A549 (cell line): Measurements from ENCODE around the gene SGCE. TPM values are rescaled to one million over a fixed set of nuclear protein-coding genes. Genes with fewer than 3 reads are reported as not detected.

ENCODE experiments used
- ATAC-seq, 2 experiments: fragments of 200-7000 bp in 1 of 2; fragments of >200 bp in 1 of 2; cut with Nextera tagmentation in 1 of 2; cut with Tn5 transposase in 1 of 2; 3 replicates each; pipeline versions ENCODE4 v1.8.0 to v1.9.1; 2018 to 2020; ENCODE audit warnings: mild to moderate bottlenecking in 1 of 2, moderate library complexity in 1 of 2
- CTCF ChIA-PET: fragments of 300-600 bp; sonication (Branson Sonifier 250); formaldehyde crosslinking; extraction: SDS; loops from one replicate; lab custom pipeline; 2021; ENCODE audit warnings: antibody characterized with exemption, inconsistent platforms; lab: Yijun Ruan, JAX
- POLR2A ChIA-PET: fragments of 350-600 bp; formaldehyde crosslinking; extraction: SDS; loops from one replicate; lab custom pipeline; 2021; ENCODE audit warnings: antibody characterized with exemption, inconsistent platforms; lab: Yijun Ruan, JAX
- DNase-seq, 2 experiments: peaks; one replicate each; pipeline versions ENCODE4 v3.0.0 to v3.0.0-alpha.2; 2011 to 2016; ENCODE audit warnings: low read depth in 1 of 2, low spot score in 1 of 2
- FAIRE-seq: peaks from 2 replicates; lab custom pipeline; 2011; peaks lifted over from hg19 to GRCh38; lab: Jason Lieb, UNC
- H3K27ac ChIP-seq, 2 experiments: fragments of >200 bp; sonication (Bioruptor Twin); formaldehyde crosslinking; 3 replicates each; pipeline ENCODE4 v1.5.1; 2016 to 2017
- H3K4me1 ChIP-seq: fragments of >200 bp; sonication (Bioruptor Twin); formaldehyde crosslinking; 3 replicates; pipeline ENCODE4 v1.6.1; 2016
- H3K4me2 ChIP-seq: fragments of >200 bp; sonication (Bioruptor Twin); formaldehyde crosslinking; 3 replicates; pipeline ENCODE4 v1.6.1; 2016
- H3K4me3 ChIP-seq: fragments of >200 bp; sonication (Bioruptor Twin); formaldehyde crosslinking; 3 replicates; pipeline ENCODE4 v1.5.1; 2016
- H3K9me3 ChIP-seq: fragments of >200 bp; sonication (Bioruptor Twin); formaldehyde crosslinking; 3 replicates; pipeline ENCODE4 v1.6.1; 2016
- CBX2 ChIP-seq: fragments of 200-600 bp; sonication (generic); IDR thresholded peaks from 2 replicates; pipeline ENCODE4 v1.6.1; 2016; ENCODE audit warnings: low read depth, mild to moderate bottlenecking, borderline replicate concordance
- CBX8 ChIP-seq: fragments of 200-600 bp; sonication (generic); IDR thresholded peaks from 2 replicates; pipeline ENCODE4 v1.6.1; 2016
- CHD2 ChIP-seq: fragments of 150-350 bp; IDR thresholded peaks from 2 replicates; pipeline ENCODE4 v1.6.1; 2014; ENCODE audit warnings: low read length; ENCODE audit not compliant: partially characterized antibody
- EHMT2 ChIP-seq: fragments of 200-600 bp; sonication (generic); IDR thresholded peaks from 2 replicates; pipeline ENCODE4 v1.6.1; 2016; ENCODE audit warnings: antibody characterized with exemption, low read depth, mild to moderate bottlenecking, moderate library complexity
- ESRRA ChIP-seq: fragments of 150-350 bp; IDR thresholded peaks from 2 replicates; pipeline ENCODE4 v1.6.1; 2014; ENCODE audit warnings: mild to moderate bottlenecking, low read length, borderline replicate concordance
- FOSB ChIP-seq: fragments of 250-450 bp; sonication (Bioruptor Pico); IDR thresholded peaks from 2 replicates; pipeline ENCODE4 v1.5.0; 2020; ENCODE audit warnings: mild to moderate bottlenecking, moderate library complexity
- FOXS1 ChIP-seq: fragments of 250-450 bp; sonication (Bioruptor Pico); IDR thresholded peaks from 2 replicates; pipeline ENCODE4 v1.5.0; 2020; ENCODE audit warnings: mild to moderate bottlenecking, moderate library complexity
- HOXA7 ChIP-seq: fragments of 250-450 bp; sonication (Bioruptor Pico); IDR thresholded peaks from 2 replicates; pipeline ENCODE4 v1.5.0; 2020; ENCODE audit warnings: mild to moderate bottlenecking, moderate library complexity
- KDM5A ChIP-seq: fragments of 200-600 bp; sonication (generic); IDR thresholded peaks from 2 replicates; pipeline ENCODE4 v1.6.1; 2016; ENCODE audit warnings: antibody characterized with exemption, mild to moderate bottlenecking
- MAFK ChIP-seq: fragments of 450-650 bp; IDR thresholded peaks from 2 replicates; pipeline ENCODE4 v1.6.1; 2014; ENCODE audit not compliant: partially characterized antibody
- NPAS2 ChIP-seq: fragments of 250-450 bp; sonication (Bioruptor Pico); IDR thresholded peaks from 2 replicates; pipeline ENCODE4 v1.8.0; 2022; ENCODE audit warnings: mild to moderate bottlenecking, moderate library complexity, borderline replicate concordance
- NR3C1 ChIP-seq: fragments of >200 bp; sonication (Bioruptor Twin); formaldehyde crosslinking; IDR thresholded peaks from 3 replicates; pipeline ENCODE4 v1.6.1; 2017
- POLR2AphosphoS2 ChIP-seq: conservative IDR thresholded peaks from 2 replicates; pipeline ENCODE4 v1.6.1; 2012; ENCODE audit warnings: low read length, improper control_type of control experiment, inconsistent platforms
- RARB ChIP-seq: fragments of 250-450 bp; sonication (Bioruptor Pico); IDR thresholded peaks from 2 replicates; pipeline ENCODE4 v1.8.0; 2021; ENCODE audit warnings: mild to moderate bottlenecking, moderate library complexity
- TP53 ChIP-seq: fragments of 250-450 bp; sonication (Bioruptor Pico); IDR thresholded peaks from 2 replicates; pipeline ENCODE4 v1.5.0; 2021; ENCODE audit warnings: mild to moderate bottlenecking, moderate library complexity
- ZC3H11A ChIP-seq: fragments of 450-650 bp; IDR thresholded peaks from 2 replicates; pipeline ENCODE4 v1.6.1; 2014; ENCODE audit warnings: antibody characterized with exemption, mild to moderate bottlenecking
- ZNF302 ChIP-seq: fragments of 250-450 bp; sonication (Bioruptor Pico); IDR thresholded peaks from 2 replicates; pipeline ENCODE4 v1.9.0; 2021; ENCODE audit warnings: inconsistent platforms, mild to moderate bottlenecking, moderate library complexity
- WGBS: methylation state at CpG from one replicate; pipeline ENCODE4 v1.1.6; 2017; ENCODE audit errors: missing lambda C conversion rate; 5-methylcytosine and 5-hydroxymethylcytosine counted together
- polyA plus RNA-seq, 4 experiments: library from polyadenylated mRNA; depleted of rRNA in 3 of 4; stranded (reverse); fragments of >200 nt; fragmentation: RNase III in 1 of 4; extraction: RNeasy Plus Mini Kit Qiagen cat#74134 plus additional on column Dnase treatment in 1 of 4; gene quantifications; 2 replicates in 3 of 4; 3 replicates in 1 of 4; pipeline ENCODE4 v1.2.3, GENCODE V29; 2011 to 2017
- TF ChIP-seq, protein P1 (sequence below): fragments of >200 bp; sonication (Bioruptor Twin); formaldehyde crosslinking; IDR thresholded peaks from 2 replicates; pipeline ENCODE4 v1.6.1; 2016
- TF ChIP-seq, protein P2 (sequence below): fragments of 250-450 bp; sonication (Bioruptor Pico); IDR thresholded peaks from 2 replicates; pipeline ENCODE4 v1.5.0; 2020; ENCODE audit warnings: low read depth, mild to moderate bottlenecking, moderate library complexity
- TF ChIP-seq, protein P3 (sequence below): IDR thresholded peaks from 2 replicates; pipeline ENCODE4 v1.6.1; 2012
- TF ChIP-seq, protein P4 (sequence below): fragments of 200-600 bp; sonication (generic); IDR thresholded peaks from 2 replicates; pipeline ENCODE4 v1.6.1; 2016; ENCODE audit warnings: antibody characterized with exemption, mild to moderate bottlenecking, moderate library complexity
- TF ChIP-seq, protein P5 (sequence below): fragments of 150-350 bp; IDR thresholded peaks from 2 replicates; pipeline ENCODE4 v1.6.1; 2014; ENCODE audit warnings: low read depth, mild to moderate bottlenecking, low read length

The SGCE gene
- polyA plus RNA-seq, 2 of the 4 experiments (the other 2 are of a cell fraction), result 60.1 to 97.2 TPM

DNA sequence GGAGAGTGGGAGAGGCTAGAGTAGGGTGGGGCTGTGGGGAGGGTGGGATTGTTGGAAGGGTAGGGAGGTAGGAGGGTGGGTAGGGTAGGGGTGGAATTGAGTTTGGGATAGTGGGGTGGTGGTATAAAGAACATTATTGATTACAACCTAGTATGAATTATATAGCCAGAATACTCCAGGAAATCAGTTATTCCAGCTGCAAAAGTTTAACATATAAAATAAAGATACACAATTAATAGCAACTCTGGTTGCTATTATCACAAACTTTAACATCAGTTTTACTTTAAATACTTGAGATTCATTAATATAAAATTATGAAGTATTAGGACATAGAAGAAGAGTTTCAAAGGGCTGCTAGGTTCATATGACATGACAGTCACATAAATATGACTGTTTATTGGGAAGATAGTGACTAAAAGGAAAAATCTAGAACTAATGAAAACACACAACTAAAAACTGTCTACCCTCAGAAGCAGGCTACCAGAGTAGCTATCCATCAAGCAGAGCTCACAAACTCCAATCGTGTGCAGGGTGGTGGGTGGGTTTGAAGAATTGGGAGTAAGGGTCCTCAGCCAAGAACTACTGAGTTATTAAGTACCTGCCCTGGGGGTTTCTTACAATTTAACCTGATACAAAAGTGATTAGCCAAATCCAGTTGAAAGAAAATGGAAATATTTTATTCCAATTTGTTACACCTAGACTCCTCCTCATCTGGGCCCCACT lies 14.0 kb upstream of the SGCE start:
- Histone ChIP-seq H3K4me1 (no peaks in the 10 kb centered on the region), H3K9me3 (no peaks in the 10 kb centered on the region), H3K4me2 (no peak overlapping the region), H3K4me3 (no peak overlapping the region), H3K27ac (no peak overlapping the region)
- ChIA-PET POLR2A (no interaction called here), CTCF (interaction anchor here (1.8 kb wide), 1 partner anchor 13 kb away, joined by 4 read pairs; no protein-coding TSS in a partner anchor)
- DNase-seq, result no peak
- 79% methylated on average over 1 of the region's 1 CpG for WGBS
- ATAC-seq, result no peak
- no peak for FAIRE-seq
- TF ChIP-seq, protein P1, sequence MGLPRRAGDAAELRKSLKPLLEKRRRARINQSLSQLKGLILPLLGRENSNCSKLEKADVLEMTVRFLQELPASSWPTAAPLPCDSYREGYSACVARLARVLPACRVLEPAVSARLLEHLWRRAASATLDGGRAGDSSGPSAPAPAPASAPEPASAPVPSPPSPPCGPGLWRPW, result no peak
- TF ChIP-seq TP53 (no peak), HOXA7 (CRISPR knock-in tag) (no peak), ZC3H11A (no peak), MAFK (no peak), CBX2 (no peak), ESRRA (no peak), EHMT2 (no peak), RARB (no peak), CHD2 (no peak), NR3C1 (no peak), POLR2AphosphoS2 (no peak), NPAS2 (CRISPR knock-in tag) (no peak), FOXS1 (no peak)
- TF ChIP-seq, protein P2, sequence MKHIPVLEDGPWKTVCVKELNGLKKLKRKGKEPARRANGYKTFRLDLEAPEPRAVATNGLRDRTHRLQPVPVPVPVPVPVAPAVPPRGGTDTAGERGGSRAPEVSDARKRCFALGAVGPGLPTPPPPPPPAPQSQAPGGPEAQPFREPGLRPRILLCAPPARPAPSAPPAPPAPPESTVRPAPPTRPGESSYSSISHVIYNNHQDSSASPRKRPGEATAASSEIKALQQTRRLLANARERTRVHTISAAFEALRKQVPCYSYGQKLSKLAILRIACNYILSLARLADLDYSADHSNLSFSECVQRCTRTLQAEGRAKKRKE, result no peak
- TF ChIP-seq, protein P3, sequence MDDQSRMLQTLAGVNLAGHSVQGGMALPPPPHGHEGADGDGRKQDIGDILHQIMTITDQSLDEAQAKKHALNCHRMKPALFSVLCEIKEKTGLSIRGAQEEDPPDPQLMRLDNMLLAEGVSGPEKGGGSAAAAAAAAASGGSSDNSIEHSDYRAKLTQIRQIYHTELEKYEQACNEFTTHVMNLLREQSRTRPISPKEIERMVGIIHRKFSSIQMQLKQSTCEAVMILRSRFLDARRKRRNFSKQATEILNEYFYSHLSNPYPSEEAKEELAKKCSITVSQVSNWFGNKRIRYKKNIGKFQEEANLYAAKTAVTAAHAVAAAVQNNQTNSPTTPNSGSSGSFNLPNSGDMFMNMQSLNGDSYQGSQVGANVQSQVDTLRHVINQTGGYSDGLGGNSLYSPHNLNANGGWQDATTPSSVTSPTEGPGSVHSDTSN, result no peak
- TF ChIP-seq, protein P4, sequence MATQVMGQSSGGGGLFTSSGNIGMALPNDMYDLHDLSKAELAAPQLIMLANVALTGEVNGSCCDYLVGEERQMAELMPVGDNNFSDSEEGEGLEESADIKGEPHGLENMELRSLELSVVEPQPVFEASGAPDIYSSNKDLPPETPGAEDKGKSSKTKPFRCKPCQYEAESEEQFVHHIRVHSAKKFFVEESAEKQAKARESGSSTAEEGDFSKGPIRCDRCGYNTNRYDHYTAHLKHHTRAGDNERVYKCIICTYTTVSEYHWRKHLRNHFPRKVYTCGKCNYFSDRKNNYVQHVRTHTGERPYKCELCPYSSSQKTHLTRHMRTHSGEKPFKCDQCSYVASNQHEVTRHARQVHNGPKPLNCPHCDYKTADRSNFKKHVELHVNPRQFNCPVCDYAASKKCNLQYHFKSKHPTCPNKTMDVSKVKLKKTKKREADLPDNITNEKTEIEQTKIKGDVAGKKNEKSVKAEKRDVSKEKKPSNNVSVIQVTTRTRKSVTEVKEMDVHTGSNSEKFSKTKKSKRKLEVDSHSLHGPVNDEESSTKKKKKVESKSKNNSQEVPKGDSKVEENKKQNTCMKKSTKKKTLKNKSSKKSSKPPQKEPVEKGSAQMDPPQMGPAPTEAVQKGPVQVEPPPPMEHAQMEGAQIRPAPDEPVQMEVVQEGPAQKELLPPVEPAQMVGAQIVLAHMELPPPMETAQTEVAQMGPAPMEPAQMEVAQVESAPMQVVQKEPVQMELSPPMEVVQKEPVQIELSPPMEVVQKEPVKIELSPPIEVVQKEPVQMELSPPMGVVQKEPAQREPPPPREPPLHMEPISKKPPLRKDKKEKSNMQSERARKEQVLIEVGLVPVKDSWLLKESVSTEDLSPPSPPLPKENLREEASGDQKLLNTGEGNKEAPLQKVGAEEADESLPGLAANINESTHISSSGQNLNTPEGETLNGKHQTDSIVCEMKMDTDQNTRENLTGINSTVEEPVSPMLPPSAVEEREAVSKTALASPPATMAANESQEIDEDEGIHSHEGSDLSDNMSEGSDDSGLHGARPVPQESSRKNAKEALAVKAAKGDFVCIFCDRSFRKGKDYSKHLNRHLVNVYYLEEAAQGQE, result no peak
- TF ChIP-seq, protein P5, sequence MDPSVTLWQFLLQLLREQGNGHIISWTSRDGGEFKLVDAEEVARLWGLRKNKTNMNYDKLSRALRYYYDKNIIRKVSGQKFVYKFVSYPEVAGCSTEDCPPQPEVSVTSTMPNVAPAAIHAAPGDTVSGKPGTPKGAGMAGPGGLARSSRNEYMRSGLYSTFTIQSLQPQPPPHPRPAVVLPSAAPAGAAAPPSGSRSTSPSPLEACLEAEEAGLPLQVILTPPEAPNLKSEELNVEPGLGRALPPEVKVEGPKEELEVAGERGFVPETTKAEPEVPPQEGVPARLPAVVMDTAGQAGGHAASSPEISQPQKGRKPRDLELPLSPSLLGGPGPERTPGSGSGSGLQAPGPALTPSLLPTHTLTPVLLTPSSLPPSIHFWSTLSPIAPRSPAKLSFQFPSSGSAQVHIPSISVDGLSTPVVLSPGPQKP, result no peak

DNA sequence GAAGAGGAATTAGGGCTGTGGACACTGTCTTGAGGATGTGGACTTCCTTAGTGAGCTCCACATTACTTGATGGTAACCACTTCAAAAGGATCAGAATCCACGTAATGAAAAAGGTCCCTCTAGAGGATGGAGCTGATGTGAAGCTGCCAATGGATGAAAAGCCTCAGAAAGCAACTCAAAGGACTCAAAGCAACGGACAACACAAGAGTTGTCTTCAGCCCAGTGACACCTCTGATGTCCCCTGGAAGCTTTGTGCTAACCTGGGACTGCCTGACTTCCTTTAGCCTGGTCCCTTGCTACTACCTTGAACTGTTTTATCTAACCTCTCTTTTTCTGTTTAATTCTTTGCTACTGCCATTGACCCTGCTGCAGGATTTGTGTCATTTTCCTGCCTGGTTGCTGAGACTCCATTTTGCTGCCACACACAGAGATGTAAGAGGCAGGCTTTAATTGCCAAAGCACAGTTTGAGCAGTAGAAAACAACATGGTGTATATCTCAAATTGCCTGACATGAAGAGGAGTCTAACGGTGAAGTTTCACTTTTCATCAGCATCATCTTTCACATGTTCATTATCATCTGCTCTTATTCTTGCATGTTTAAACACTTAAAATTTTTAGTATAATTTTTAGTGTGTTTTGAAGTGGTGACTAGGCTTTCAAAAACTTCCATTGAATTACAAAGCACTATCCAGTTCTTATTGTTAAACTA lies 11.1 kb upstream of the SGCE start:
- DNase-seq (no peak), FAIRE-seq (no peak), ATAC-seq (no peak)
- Histone ChIP-seq H3K4me2 (no peak overlapping the region), H3K9me3 (no peaks in the 10 kb centered on the region), H3K4me3 (no peak overlapping the region), H3K27ac (no peak overlapping the region)
- WGBS, result 71% methylated on average over 3 of the region's 3 CpGs
- POLR2A ChIA-PET, result no interaction called here
- CTCF ChIA-PET, result no interaction called here
- no peak for TF ChIP-seq ZNF302
- no peak for TF ChIP-seq FOSB (CRISPR knock-in tag)
- TF ChIP-seq KDM5A, result no peak
- no peak for TF ChIP-seq CHD2
- TF ChIP-seq EHMT2, result no peak
- no peak for TF ChIP-seq CBX8
- no peak for TF ChIP-seq TP53
- TF ChIP-seq, protein P1, result no peak
- TF ChIP-seq, all 56 proteins: peak for 0
- no peaks in the 10 kb centered on the region for H3K4me1 ChIP-seq
